GM12878 (cell line): ENCODE data around the gene AKR1C3.

Source experiments
- BACH1 ChIP-seq: fragments of 450-650 bp; IDR thresholded peaks from 2 replicates; pipeline ENCODE4 v1.6.1; 2017; ENCODE audit warnings: mild to moderate bottlenecking, borderline replicate concordance
- CTCF ChIP-seq, 3 experiments: IDR thresholded peaks in 2 of 3; conservative IDR thresholded peaks in 1 of 3; 2 replicates each; pipeline ENCODE4 v1.5.1; 2011; ENCODE audit warnings: low read depth in 3 of 3, low read length in 3 of 3, mild to moderate bottlenecking in 3 of 3, control low read depth in 2 of 3, moderate library complexity in 2 of 3, inconsistent platforms in 1 of 3, mixed read lengths in 1 of 3; ENCODE audit not compliant: control insufficient read depth in 2 of 3, insufficient read depth in 1 of 3; ENCODE audit errors: extremely low read depth in 1 of 3
- EZH2 ChIP-seq: IDR thresholded peaks from 2 replicates; pipeline ENCODE4 v1.6.1; 2012; ENCODE audit warnings: low read depth, mild to moderate bottlenecking, control low read depth, inconsistent platforms, low read length, borderline replicate concordance; ENCODE audit not compliant: control insufficient read depth
- FOS ChIP-seq: IDR thresholded peaks from 3 replicates; pipeline ENCODE4 v1.6.1; 2011; ENCODE audit warnings: borderline replicate concordance; ENCODE audit not compliant: insufficient read length; ENCODE audit errors: extremely low read depth
- NRF1 ChIP-seq: conservative IDR thresholded peaks from 2 replicates; pipeline ENCODE4 v1.6.1; 2011; ENCODE audit warnings: mild to moderate bottlenecking, low read depth, low read length, improper control_type of control experiment
- POLR2A ChIP-seq: IDR thresholded peaks from 2 replicates; pipeline ENCODE4 v1.6.1; 2011; ENCODE audit warnings: low read depth, mild to moderate bottlenecking, low read length
- POLR2AphosphoS2 ChIP-seq: IDR thresholded peaks from 2 replicates; pipeline ENCODE4 v1.6.1; 2011; ENCODE audit warnings: low read depth, mild to moderate bottlenecking, low read length, improper control_type of control experiment, moderate library complexity
- RAD51 ChIP-seq: fragments of 450-650 bp; IDR thresholded peaks from 2 replicates; pipeline ENCODE4 v1.6.1; 2016; ENCODE audit warnings: moderate library complexity, mild to moderate bottlenecking, inconsistent platforms

- no peak for TF ChIP-seq POLR2A
- no peak for TF ChIP-seq NRF1
- no peak for TF ChIP-seq RAD51
- TF ChIP-seq CTCF (IDR thresholded peaks at IDR 0.05 in 2 of 3, conservative IDR thresholded peaks at IDR 0.05 in 1 of 3; ENCODE audit: control insufficient read depth in 2 of 3, extremely low read depth in 1 of 3, insufficient read depth in 1 of 3, low read depth in 3 of 3, low read length in 3 of 3), result no peak
- TF ChIP-seq BACH1, result no peak
- no peak for TF ChIP-seq POLR2AphosphoS2
- TF ChIP-seq FOS, result no peak
- no peak for TF ChIP-seq EZH2
These were observed 11.4 kb downstream of the AKR1C3 start for GRCh38 chr10:5105626-5106025.
